WTC11 (cell line): Measurements from ENCODE around the gene FZD7.
A peak's percentile ranks its signal among the peaks of the same experiment; 100 is the strongest.

Source experiments
- CREB1 ChIP-seq: sonication (generic); formaldehyde crosslinking; IDR thresholded peaks from 2 replicates; pipeline ENCODE4 v1.8.0; 2023; ENCODE audit warnings: mild to moderate bottlenecking, missing genetic modification reagents
- ETV6 ChIP-seq: sonication (generic); formaldehyde crosslinking; IDR thresholded peaks from 2 replicates; pipeline ENCODE4 v1.8.1; 2022; ENCODE audit warnings: mild to moderate bottlenecking, missing genetic modification reagents
- FOXP1 ChIP-seq: sonication (generic); formaldehyde crosslinking; IDR thresholded peaks from 2 replicates; pipeline ENCODE4 v1.8.0; 2022; ENCODE audit warnings: missing genetic modification reagents, mild to moderate bottlenecking, moderate library complexity, borderline replicate concordance
- SOX15 ChIP-seq: fragments of 250-450 bp; sonication (Bioruptor Pico); IDR thresholded peaks from 2 replicates; pipeline ENCODE4 v1.9.0; 2021; ENCODE audit warnings: mild to moderate bottlenecking
- STAT6 ChIP-seq: sonication (generic); formaldehyde crosslinking; conservative IDR thresholded peaks from 2 replicates; pipeline ENCODE4 v1.8.1; 2023; ENCODE audit warnings: mild to moderate bottlenecking, low read depth, missing genetic modification reagents, moderate library complexity
- TCF7 ChIP-seq: sonication (generic); formaldehyde crosslinking; IDR thresholded peaks from 2 replicates; pipeline ENCODE4 v1.8.0; 2022; ENCODE audit warnings: mild to moderate bottlenecking, low read depth, missing genetic modification reagents, moderate library complexity
- TEAD4 ChIP-seq: sonication (generic); formaldehyde crosslinking; IDR thresholded peaks from 2 replicates; pipeline ENCODE4 v1.8.0; 2022; ENCODE audit warnings: mild to moderate bottlenecking, missing genetic modification reagents
- TP53 ChIP-seq: sonication (generic); formaldehyde crosslinking; IDR thresholded peaks from 2 replicates; pipeline ENCODE4 v1.8.1; 2023; ENCODE audit warnings: mild to moderate bottlenecking, missing genetic modification reagents
- USF2 ChIP-seq: sonication (generic); formaldehyde crosslinking; IDR thresholded peaks from 2 replicates; pipeline ENCODE4 v1.8.1; 2023; ENCODE audit warnings: mild to moderate bottlenecking, missing genetic modification reagents, moderate library complexity
- ZNF317 ChIP-seq: sonication (generic); formaldehyde crosslinking; IDR thresholded peaks from 2 replicates; pipeline ENCODE4 v1.8.1; 2023; ENCODE audit warnings: low read depth, mild to moderate bottlenecking, moderate library complexity, missing genetic modification reagents, borderline replicate concordance
- TF ChIP-seq, protein P1 (sequence below): fragments of 200-600 bp; IDR thresholded peaks from 2 replicates; pipeline ENCODE4 v1.8.0; 2022; ENCODE audit warnings: antibody characterized with exemption
- TF ChIP-seq, protein P2 (sequence below): sonication (generic); formaldehyde crosslinking; IDR thresholded peaks from 2 replicates; pipeline ENCODE4 v1.8.0; 2022; ENCODE audit warnings: mild to moderate bottlenecking, missing genetic modification reagents
- TF ChIP-seq, protein P3 (sequence below): sonication (generic); formaldehyde crosslinking; IDR thresholded peaks from 2 replicates; pipeline ENCODE4 v1.8.1; 2022; ENCODE audit warnings: low read depth, missing genetic modification reagents, borderline replicate concordance

GRCh38 chr2:202035089-202035940 lies 1.7 kb downstream of the FZD7 start:
- TF ChIP-seq TEAD4 (CRISPR knock-in tag): no peak
- TF ChIP-seq, protein P1, sequence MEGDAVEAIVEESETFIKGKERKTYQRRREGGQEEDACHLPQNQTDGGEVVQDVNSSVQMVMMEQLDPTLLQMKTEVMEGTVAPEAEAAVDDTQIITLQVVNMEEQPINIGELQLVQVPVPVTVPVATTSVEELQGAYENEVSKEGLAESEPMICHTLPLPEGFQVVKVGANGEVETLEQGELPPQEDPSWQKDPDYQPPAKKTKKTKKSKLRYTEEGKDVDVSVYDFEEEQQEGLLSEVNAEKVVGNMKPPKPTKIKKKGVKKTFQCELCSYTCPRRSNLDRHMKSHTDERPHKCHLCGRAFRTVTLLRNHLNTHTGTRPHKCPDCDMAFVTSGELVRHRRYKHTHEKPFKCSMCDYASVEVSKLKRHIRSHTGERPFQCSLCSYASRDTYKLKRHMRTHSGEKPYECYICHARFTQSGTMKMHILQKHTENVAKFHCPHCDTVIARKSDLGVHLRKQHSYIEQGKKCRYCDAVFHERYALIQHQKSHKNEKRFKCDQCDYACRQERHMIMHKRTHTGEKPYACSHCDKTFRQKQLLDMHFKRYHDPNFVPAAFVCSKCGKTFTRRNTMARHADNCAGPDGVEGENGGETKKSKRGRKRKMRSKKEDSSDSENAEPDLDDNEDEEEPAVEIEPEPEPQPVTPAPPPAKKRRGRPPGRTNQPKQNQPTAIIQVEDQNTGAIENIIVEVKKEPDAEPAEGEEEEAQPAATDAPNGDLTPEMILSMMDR: no peak
- TF ChIP-seq CREB1 (CRISPR knock-in tag): peak; percentile 26; the same call in 1 of the 2 replicates
- TF ChIP-seq, protein P2, sequence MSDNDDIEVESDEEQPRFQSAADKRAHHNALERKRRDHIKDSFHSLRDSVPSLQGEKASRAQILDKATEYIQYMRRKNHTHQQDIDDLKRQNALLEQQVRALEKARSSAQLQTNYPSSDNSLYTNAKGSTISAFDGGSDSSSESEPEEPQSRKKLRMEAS (CRISPR knock-in tag): peak; percentile 91; the same call in 1 of the 2 replicates
- 0 out of 2 replicates have a peak, but pooled peaks have one; percentile 38 for TF ChIP-seq USF2 (CRISPR knock-in tag)
- TF ChIP-seq TP53 (CRISPR knock-in tag): no peak
- no peak for TF ChIP-seq ETV6
- peak; percentile 57; the same call in 1 of the 2 replicates for TF ChIP-seq FOXP1 (CRISPR knock-in tag)
- TF ChIP-seq TCF7 (CRISPR knock-in tag): peak; percentile 74
- TF ChIP-seq SOX15 (CRISPR knock-in tag): no peak
- TF ChIP-seq STAT6: no peak
- TF ChIP-seq, protein P3, sequence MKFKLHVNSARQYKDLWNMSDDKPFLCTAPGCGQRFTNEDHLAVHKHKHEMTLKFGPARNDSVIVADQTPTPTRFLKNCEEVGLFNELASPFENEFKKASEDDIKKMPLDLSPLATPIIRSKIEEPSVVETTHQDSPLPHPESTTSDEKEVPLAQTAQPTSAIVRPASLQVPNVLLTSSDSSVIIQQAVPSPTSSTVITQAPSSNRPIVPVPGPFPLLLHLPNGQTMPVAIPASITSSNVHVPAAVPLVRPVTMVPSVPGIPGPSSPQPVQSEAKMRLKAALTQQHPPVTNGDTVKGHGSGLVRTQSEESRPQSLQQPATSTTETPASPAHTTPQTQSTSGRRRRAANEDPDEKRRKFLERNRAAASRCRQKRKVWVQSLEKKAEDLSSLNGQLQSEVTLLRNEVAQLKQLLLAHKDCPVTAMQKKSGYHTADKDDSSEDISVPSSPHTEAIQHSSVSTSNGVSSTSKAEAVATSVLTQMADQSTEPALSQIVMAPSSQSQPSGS: no peak
- TF ChIP-seq ZNF317: no peak
